NCI-H1417 treated with DMSO at 0.1 percent for 48 hours (cell line): Measurements from ENCODE around the gene OTOG.

Experiments
- DNase-seq: peaks from one replicate; lab custom pipeline; 2025; lab: John Stamatoyannopoulos, UW

The OTOG gene

DNA sequence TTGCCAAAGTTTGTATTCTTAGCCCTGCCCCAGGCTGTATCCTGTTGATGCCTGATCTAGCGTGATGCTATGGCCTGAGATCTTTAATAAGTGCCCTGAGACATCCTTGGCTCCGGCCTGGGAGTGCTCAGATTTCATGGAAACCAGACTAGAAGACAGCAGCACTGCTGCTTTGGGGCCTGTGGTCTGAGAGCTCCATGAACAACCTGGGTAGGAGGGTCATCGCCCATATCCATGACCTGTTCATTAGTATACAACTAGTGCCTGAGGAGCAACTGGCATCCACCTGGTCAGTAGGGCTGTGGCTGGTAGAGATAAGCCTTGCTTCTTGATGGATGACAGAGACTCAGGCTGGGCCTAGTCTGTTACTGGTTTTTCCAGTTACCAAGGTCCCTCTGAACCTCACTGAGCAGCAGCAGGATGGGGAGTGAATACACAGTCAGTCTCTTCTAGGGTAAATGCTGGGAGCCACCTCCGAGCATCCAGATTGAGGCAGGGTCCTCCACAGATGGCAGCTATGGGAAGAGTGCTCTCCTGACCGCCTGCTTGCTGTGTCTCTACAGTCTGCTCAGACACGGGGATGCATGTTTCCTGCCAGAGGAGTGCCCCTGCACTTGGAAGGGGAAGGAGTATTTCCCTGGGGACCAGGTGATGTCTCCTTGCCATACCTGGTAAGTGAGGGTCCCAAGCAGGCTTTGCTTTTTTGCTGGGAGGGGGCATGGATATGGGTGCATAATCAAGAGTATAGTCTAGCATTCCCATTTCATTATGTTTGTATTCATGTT, 39.0 kb downstream of the OTOG start:
- no peak for DNase-seq

DNA sequence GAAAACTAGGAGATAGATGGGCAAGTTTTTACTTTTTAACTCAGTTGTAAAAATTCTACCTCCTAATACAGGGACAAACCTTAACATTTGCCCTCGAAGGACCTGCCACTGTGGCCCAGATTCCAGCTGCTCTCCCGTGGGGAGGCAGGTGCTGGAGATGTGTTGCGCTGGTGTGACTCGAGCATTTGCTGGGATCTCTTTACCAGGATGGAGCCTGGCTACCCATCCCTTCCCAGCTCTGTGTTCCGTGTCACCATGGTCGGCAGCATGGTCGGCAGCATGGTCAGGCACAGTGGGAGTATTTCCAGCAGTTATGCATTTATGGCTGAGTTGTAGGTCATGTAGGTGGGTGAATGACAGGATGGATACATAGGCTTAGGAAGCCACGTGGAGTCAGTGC, 41.1 kb downstream of the OTOG start:
- DNase-seq, result no peak

DNA sequence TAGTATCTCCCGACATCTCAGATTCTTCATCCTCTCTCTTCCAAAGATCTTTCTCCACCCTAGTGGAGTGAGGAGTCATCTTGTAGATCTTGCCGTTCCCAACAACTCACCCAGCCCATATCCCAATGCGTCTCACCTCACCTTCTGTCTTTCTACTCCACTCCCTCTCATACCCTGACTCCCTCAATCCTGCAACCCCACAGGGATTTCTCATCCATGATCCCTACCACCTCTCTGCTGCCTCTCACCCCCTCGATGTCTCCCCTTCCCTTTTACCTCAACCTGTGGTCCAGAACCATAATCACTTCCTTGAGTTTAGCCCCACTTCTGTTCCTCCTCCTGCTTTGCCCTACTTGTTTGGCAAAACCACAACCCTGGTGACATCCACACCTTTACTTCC, 41.7 kb downstream of the OTOG start:
- DNase-seq, result no peak

DNA sequence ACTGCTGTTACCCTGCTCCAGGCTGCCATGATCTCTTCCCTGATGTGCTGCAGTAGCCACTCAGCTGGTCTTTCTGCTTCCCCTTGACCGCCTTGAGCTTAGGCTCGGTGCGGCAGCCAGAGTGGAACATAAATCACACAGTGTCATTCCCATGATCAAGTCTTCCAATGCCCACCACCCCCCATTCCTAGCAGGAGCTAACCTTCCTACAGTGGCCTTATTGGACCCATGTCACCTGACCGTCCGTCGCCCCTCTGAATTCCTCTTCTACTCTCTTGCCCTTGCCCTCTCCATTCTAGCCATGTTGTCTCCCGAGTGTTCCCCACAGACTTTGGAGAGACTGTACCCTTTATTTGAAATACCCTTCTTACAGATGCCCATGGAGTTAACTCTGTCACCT, 43.4 kb downstream of the OTOG start:
- DNase-seq, result no peak

DNA sequence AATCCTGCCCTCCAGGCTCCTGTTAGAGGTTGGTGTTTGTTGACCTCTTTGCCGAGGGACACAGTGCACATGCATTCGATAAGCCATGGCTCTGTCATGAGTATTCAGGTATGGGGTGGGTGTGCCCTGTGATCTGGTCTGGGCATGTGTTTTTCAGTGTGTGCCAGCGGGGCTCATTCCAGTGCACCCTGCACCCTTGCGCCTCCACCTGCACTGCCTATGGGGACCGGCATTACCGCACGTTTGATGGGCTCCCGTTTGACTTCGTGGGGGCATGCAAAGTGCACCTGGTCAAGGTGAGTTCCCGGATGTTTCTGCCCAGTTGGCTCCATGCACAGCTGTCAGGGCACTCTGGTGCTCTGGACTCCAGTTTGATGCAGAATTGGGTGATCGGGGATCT, 44.2 kb downstream of the OTOG start:
- no peak for DNase-seq

DNA sequence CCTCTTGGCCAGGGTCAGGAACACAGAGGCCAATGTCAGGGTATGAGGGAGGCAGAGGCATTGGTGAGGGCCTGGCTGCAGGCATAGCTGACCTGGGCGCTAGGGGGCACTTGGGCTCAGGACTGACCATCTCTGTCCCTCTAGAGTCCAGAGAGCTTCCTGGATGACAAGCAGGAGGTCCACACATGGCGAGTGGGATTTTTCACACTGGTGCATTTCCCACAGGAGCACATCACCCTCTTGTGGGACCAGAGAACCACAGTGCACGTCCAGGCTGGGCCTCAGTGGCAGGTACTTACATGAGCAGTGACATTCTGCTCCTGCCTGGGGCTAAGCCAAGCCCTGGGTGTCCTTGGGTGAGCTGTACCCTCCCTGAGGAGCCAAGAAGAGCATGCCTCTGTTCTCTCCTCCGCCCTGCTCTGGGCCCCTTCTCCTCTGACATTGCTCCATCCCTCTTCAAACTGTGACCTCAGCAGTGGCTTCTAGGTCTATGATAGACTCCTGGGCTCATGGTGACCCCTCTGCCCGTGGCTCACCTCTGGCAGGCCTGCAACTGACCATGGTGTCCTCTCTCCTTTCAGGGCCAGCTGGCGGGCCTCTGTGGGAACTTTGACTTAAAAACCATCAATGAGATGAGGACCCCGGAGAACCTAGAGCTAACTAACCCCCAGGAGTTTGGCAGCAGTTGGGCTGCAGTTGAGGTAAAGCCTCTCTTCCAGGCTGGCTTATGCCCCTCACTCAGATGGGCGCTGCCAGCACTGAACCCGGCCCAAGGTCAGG, 46.6 kb downstream of the OTOG start:
- DNase-seq, result no peak

DNA sequence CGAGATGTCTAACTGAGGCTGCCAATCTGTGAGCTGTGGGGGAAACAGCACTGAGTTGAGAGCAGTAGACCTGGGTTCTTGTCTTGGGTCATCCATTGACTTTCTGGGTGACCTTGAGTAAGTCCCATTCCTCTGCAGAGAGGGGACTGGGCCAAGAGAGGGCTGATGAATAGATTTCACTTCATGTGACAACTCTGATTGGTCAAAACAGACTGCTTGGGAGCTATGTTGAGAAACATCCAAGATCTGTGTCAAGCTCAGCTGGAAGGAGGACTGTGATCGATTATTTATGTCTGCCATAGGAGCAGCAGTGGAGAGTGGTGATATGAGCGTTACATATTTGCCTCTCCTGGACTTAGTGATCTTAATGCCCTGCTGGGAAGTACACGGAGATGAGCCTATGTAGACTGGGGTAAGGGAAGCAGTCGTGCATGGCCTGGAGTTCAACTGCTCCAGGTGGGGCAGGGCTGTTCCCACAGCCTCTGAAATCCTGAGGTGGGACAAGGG, 47.7 kb downstream of the OTOG start:
- DNase-seq, result no peak

DNA sequence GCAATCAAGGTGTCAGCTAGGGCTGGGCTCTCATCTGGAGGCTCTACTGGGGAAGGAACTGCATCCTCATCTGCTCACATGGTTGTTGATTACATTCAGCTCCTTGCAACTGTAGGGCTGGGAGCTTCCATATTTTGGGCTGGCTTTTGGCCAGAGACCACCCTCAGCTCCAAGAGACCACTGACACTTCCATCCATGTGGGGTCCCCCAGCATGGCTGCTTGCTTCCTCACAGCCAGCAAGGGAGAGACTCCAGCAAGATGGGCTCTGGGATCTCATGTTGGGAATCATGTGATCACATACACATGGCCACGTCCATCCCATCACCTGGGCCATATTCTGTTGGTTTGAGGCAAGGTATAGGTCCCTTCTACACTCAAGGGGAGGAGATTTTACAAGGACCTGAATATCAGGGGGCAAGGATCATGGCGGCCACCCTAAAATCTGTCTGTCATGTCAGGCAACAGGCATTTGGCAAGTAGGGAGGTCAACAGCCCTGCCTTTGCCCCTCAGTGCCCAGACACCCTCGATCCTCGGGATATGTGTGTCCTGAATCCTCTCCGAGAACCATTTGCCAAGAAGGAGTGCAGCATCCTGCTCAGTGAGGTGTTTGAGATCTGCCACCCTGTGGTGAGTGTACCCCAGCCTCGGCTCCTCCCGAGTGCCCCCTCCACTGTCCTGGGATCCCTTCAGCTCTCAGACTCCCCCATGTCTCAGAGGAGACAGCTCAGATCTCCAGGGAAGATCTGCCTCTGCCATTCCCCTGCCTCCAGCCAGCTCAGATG, 48.7 kb downstream of the OTOG start:
- DNase-seq, result no peak

DNA sequence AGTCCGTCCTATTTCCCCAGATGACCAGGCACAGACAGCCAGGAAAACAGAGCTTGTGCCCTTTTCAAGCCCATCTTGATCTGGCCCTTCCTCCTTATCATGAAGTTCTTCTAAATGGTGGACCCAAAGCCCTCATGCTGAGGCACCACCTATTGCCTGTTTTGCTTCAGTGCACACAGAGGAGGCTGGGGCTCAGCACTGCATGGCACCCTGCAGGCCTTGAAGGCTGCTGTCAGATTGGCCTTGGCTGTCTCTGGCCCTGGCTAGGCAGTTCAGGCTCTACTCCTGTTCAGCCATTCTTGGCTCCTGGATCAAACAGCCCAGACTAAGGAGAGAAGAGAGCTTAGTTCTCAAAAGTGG, 49.2 kb downstream of the OTOG start:
- no peak for DNase-seq

DNA sequence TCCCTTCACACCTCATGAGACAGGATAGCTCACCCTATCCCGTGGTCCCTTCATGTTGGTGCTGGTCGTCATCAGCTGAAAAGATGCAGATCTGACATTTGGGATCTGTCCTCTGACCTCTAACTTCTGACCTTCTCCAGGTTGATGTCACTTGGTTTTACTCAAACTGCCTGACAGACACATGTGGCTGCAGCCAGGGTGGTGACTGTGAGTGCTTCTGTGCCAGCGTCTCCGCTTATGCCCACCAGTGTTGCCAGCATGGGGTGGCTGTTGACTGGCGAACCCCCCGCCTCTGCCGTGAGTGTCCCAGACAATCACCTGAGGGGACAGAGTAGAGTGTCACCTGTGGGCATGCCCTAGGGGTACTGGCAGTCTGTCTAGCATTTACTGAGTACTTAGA, 49.7 kb downstream of the OTOG start:
- no peak for DNase-seq

DNA sequence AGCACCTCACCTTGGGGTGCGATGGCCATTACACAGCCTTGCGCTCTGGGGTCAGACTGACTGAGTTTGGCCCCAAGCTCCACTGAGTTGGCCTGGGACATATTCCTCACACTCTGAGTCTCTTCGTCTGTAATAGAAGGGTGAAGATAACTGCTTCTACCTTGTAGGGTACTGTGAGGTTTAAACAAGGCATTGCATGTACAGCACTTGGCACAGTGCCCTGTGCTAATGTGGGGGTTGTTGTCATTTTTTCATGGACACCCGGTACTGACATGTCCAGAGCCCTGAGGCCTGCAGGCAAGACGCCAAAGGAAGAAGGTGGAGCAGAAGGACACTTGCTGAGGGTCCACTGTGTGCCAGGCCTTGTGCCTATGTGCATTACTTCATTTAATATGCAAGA, 50.7 kb downstream of the OTOG start:
- DNase-seq, result no peak

DNA sequence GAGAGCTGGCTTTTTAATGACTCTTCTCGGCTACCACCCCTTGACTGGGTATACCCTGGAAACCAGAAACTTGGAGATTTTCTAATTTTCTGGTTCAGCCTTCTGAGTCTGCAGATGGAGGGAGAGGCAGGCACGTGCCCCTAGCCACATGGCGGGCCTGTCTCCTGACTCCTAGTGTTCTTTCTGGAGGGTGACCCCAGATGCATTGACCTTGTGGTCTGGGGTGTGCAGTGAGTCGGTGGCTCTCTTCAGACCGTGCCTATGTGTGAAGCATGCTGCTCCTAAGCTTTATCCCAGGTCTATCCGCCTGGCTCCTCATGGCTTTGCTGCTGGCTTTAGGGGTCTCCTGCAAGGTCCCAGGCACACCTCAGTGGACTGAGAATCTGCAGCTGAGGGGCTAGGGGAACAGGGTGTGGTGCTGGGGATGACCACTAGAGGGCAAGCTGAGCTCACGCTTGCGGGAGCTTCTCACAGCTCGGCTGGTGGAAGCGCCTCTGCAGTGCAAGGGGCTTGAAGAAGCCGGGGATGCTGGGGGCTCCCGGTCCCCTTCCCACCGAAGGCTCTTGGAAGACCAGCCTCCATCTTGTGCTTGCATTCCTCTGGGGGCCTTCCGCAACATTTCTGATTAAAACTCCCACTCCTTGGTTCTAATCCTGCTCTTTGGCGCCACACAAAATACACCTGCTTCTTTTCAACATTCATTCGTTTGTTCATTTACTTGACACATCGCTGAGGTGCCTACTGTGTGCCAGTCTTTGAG, 51.8 kb downstream of the OTOG start:
- peak; percentile 12 for DNase-seq

DNA sequence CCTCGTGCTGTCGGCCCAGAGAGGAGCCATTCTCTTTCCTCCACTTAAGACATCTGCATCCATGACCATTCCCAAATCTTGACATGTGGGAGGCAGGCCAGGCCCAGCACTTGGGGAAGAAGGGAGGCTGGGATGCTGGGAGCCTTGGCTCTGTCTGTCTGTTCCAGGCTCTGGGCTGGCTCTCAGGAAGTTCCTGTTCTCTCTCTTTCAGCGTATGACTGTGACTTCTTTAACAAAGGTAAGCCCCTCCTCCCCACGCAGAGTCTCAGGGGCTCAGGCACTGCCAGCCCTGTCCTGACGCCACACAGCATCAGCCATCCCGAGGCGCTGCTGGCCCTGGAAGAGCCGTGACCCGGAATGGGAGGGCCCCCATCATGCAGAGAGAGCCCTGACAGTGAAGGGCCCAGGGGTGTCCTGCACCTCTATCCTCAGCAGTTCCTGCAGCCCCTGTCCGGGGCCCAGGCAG, 52.4 kb downstream of the OTOG start:
- DNase-seq, result no peak

DNA sequence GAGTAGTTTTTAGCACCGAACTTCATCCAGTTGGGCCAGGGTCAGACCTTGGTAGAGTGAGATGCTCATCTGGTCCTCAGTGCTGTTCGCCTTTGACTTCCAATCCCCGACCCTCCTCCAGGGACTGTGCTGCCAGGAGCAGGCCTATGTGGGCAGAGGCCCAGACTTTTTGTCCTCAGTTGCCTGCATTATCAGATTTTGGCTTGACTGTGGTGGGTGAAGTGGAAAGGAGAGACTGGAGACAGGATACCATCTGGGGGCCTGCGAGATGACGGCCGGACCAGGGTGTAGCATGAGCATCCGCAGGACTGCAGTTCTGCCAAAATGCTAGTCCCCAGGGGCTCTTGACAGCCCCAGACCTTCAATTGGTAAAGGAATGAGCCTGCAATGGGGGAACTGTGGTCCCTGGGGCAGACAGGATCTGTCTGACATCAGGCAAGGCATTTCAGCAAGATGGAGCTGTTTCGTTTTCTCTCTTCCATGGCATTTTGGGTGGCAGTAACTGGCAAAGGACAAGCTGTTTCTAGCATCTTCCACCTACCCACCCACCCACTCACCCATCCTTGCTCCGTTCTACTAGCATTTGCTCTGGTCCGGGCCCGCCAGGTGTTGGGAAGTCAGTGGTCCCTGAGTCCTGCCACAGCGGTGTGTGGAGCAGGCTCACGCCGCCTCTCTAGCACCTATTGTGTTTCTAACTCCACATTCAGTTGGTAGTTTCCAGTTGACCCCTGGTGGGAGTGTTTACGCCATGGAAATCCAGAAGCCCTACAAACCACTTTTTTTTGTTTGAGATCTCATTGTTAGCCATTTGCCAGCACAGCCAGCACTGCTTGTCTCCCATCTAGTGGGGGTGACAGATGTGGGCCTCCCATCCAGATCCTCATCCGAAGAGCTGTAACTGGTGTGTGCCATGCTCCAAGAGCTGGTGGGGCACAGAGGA, 53.5 kb downstream of the OTOG start:
- DNase-seq, result no peak

DNA sequence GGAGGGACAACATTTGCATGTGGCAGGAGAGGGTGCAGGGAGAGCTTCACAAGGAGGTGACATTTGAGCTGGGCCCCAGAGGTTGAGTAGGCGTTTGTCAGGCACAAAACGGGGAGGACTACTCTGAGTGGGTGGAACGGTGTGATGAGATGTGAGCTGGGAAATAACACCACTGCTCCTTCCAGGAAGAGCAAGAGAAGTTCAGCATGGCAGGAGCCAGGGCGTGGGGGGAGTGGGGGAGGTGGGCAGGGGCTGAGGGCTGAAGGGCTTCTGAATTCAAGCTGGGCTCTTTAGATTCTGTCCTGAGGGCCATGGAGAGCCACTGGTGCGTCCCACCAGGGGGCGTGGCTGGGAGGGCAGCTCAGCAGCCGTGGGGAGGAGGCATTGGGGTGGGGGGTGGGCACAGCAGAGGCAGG, 54.2 kb downstream of the OTOG start:
- DNase-seq, result no peak

DNA sequence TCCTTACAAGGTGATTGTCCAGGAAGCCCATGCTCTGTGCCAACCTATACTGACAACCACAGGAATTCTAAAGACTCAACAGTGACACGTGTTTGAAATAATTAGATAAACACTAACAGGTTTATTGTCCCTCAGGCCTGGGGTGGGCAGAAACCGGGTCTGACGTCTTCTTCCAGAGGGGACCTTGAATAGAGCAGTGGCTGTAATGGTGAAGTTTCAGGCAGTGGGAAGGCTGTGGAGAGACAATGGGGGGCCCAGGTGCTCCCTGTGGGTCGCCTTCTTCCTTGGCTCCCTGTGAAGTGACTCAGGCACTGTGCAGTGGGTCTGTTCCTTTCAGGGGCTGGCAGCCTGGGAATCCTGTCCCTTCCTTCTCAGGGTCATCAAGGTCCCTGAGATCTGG, 54.6 kb downstream of the OTOG start:
- no peak for DNase-seq

DNA sequence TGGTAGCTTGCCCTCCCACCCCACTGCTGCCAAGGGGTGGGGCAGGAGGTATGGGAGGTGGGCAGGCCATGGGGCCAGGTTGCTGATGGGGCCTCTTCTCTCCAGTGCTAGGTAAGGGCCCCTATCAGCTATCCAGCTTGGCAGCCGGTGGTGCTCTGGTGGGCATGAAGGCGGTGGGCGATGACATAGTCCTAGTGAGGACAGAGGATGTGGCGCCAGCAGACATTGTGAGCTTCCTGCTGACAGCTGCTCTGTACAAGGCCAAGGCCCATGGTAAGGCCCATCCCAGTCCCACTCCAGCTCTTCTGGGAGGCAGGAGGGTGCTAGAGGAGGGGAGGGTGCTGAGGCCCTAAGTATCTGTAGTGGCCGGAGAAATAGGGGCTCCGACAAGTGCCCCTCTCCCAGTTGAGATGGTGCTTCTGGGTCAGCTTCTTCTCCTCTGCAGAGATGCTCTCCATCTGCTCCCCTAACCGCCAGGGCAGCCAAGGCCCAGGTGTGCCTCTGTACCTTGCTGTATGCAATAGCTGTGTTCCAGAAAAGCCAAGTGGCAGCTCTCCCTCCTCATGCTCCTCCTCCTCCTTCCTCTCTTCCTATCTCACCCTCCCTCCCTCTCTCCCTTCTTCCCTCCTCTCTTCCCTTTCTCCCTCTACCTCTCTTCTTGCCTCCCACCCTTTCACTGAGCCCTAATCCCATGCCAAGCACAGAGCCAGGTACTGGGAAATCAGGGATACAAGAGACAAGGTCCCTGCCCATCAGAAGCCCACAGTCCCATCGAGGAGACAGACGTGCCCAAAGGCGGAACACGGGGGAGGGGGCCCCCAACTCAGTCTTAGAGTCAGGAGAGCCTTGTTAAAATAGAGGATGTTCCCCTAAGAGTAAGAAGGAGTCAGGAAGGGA, 55.3 kb downstream of the OTOG start:
- DNase-seq, result no peak

DNA sequence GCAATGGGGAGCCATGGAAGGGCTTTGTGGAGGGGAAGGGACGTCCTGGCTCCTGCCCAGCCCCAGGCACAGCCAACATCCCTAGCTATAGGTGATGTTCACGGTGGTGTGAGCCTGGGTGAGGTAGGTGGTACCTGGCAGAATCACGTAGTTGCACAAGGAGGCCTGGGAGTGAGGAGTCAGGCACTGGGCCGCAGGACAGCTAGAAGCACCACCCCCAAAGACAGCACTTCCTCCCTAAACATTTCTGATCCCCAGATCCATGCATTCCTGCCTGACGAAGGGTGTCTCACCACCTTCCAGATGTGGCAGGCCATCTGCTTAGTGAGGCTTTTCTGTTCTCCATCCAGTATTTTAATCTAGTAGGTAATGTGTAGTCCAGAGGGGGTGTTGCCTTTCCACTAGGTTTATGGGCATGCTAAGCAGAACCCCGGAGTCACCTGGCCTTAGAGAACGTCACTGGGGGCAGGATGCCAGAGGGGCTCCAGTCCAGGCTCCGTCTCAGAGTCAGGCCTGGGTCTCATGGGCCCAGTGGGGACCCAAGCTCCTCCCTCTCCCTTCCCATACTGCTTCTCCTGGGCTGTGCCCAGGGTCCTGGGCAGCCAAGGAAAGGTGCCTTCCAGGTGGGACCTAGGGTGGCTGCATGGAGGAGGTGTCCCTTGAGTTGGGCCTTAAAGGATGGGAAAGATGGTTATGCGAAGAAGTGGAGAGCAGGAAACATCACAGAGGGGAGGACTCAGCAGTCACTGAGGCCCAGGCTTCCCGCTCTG, 56.2 kb downstream of the OTOG start:
- no peak for DNase-seq
